ENCODE data around the gene LSM12.

LSM12 gene

GRCh38 chr17:44074231-44074910, 7.9 kb upstream of the LSM12 start:
- H3K4me3 ChIP-seq (ENCODE audit: low read length) = no peak overlapping the region
- TF ChIP-seq, protein P1, sequence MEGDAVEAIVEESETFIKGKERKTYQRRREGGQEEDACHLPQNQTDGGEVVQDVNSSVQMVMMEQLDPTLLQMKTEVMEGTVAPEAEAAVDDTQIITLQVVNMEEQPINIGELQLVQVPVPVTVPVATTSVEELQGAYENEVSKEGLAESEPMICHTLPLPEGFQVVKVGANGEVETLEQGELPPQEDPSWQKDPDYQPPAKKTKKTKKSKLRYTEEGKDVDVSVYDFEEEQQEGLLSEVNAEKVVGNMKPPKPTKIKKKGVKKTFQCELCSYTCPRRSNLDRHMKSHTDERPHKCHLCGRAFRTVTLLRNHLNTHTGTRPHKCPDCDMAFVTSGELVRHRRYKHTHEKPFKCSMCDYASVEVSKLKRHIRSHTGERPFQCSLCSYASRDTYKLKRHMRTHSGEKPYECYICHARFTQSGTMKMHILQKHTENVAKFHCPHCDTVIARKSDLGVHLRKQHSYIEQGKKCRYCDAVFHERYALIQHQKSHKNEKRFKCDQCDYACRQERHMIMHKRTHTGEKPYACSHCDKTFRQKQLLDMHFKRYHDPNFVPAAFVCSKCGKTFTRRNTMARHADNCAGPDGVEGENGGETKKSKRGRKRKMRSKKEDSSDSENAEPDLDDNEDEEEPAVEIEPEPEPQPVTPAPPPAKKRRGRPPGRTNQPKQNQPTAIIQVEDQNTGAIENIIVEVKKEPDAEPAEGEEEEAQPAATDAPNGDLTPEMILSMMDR (conservative IDR thresholded peaks at IDR 0.05; ENCODE audit: low read length) = no peak
- no peak for DNase-seq (ENCODE audit: low read depth)

DNA sequence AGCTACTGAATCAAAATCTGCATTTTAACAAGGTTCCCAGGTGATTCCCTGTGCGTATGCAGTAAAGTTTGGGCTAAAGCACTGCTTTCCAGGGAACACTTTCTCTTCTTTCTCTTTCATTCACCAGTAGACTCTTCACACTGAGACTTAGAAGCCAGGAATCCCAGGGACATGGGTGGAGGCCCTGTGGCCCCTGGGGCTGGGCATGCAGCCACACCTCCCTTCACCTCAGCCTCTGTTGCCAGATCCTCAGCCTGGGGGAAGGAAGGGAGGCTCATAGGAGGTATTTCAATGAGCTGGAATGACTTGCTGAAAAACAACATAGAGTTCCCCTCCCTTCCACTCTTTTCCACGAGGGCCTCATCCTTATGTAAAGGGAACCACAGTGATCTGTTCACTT, 5.3 kb upstream of the LSM12 start:
- no peak for DNase-seq (ENCODE audit: low read depth)
- TF ChIP-seq, protein P1 (conservative IDR thresholded peaks at IDR 0.05; ENCODE audit: low read length) = no peak
- peak overlapping the region; percentile 84 for H3K4me3 ChIP-seq (ENCODE audit: low read length)

DNA sequence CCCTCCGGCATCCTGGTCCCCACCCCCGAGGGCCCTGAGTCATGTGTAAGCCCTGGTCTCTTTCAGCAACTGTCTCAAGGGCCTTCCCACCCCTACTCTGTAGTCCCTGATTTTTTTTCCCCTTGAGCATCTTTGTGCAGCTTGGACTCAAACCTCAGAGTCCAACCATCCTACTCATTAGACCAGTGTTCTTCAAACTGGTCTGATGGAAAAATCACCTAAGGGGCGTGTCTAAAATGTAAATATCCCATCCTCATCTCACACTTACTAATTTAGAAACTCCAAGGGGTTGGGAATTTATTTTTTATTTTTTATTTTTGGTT, 4.7 kb upstream of the LSM12 start:
- peak; percentile 77 for DNase-seq (ENCODE audit: low read depth)
- peak overlapping the region; percentile 84 for H3K4me3 ChIP-seq (ENCODE audit: low read length)
- TF ChIP-seq, protein P1 (conservative IDR thresholded peaks at IDR 0.05; ENCODE audit: low read length) = no peak

DNA sequence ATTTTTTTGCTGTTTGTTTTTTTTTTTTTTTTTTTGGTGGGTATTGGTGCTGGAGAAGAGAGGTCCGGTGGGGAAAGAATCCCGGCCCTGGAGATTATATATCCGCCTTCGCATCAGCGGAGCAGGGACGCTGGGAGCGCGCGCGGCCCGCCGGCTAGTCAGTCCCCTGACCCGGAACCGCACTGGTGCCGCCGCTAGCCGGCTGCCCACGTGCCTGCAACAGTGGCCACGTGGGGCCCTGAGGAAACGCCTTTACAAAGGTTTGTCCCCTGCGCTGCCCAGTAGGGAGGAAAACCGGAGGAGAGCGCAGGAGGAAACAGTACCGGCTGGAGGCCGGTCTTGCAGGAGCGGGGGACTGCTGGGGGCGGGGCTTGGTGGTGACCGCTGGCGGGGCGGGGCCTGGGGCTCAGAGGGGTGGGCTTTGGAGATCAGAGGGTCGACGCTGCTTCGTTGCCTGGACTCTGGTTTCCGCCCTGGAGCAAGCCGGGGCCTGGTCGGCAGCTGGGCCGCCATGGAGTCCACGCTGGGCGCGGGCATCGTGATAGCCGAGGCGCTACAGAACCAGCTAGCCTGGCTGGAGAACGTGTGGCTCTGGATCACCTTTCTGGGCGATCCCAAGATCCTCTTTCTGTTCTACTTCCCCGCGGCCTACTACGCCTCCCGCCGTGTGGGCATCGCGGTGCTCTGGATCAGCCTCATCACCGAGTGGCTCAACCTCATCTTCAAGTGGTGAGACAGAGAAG, 4.2 kb upstream of the LSM12 start, which contains the start of gene G6PC3:
Gene G6PC3 (plus strand): TSS at position 281 of the 743 bp plus-strand sequence. CDS start 231 bp downstream, at position 512.
- DNase-seq (ENCODE audit: low read depth) = peak; percentile 97
- H3K4me3 ChIP-seq (ENCODE audit: low read length) = peak within 1 kb of the TSS; percentile 84
- TF ChIP-seq, protein P1 (conservative IDR thresholded peaks at IDR 0.05; ENCODE audit: low read length) = no peak

DNA sequence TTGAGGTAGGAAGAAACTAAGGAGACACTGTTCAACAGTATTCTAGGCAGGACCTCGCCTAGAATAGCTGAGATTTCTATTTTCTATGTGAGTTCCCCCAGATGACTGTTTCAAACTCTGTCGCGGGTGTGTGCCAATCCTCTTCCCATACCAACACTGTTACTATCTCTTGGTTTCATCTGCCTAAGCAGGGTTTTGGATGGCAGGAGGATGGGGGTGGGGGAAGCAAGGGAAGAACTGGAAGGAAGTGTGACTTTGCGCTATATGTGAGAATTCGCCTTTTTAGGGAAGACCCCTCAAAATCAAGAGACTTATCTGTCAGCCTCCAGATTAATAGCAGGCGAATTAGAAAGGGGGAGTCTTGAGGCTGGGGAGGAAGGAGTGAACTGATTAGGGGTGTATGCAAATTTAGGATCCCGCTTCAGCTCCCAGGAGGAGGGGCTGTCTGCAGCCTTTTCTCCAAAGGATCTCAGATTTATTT, 3.5 kb upstream of the LSM12 start:
- H3K4me3 ChIP-seq (ENCODE audit: low read length) = peak overlapping the region; percentile 84
- TF ChIP-seq, protein P1 (conservative IDR thresholded peaks at IDR 0.05; ENCODE audit: low read length) = peak; percentile 14; the same call in 1 of the 2 replicates
- peak; percentile 42 for DNase-seq (ENCODE audit: low read depth)

DNA sequence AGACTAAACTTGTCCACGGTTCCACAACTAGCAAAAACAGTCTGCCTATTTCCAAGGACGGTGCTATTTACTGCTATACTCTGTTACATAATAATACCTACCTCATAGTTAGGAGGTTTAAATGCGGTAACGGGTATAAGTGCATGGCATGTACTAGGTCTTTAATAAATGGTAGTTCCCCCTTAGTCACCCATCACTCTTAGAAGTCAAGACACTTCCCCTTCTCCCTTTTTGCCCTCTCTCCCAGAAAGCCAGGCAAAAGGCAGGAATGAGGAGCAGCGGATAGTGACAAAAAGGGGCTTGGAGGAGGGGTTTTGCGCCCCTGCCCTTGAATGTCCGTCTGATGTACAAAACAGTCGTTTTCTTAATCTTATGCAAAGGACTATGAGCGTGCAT, 1.1 kb upstream of the LSM12 start:
- DNase-seq (ENCODE audit: low read depth) = no peak
- H3K4me3 ChIP-seq (ENCODE audit: low read length) = no peak overlapping the region
- TF ChIP-seq, protein P1 (conservative IDR thresholded peaks at IDR 0.05; ENCODE audit: low read length) = no peak

All from AG10803 (cell line).